Fibroblast of villous mesenchyme (primary cell): ENCODE results near the gene MBIP. TPM values are rescaled to one million over a fixed set of nuclear protein-coding genes. Genes with fewer than 3 reads are reported as not detected.

Experiments used
- DNase-seq: peaks from one replicate; pipeline ENCODE4 v3.0.0-alpha.2; 2010; ENCODE audit warnings: low read depth
- H3K4me3 ChIP-seq: 2 replicates; pipeline ENCODE4 v1.5.1; 2011; ENCODE audit warnings: low read depth, mild to moderate bottlenecking, low read length
- CTCF ChIP-seq: IDR thresholded peaks from 2 replicates; pipeline ENCODE4 v1.5.1; 2012; ENCODE audit warnings: low read depth, mild to moderate bottlenecking, low read length; ENCODE audit not compliant: insufficient read depth
- total RNA-seq: library from RNA; depleted of rRNA; stranded (reverse); fragments of >200 nt; gene quantifications from 2 replicates; pipeline ENCODE4 v1.2.3, GENCODE V29; 2012

The MBIP gene
- 13.9 and 18.1 TPM in 2 replicates for total RNA-seq

GRCh38 chr14:36320200-36320896 is at the start of gene MBIP:
Gene MBIP (minus strand): TSS chr14:36320637. CDS start chr14:36320588, 49 bp downstream.
- TF ChIP-seq CTCF, result no peak
- DNase-seq, result peak; percentile 98
- H3K4me3 ChIP-seq, result peak within 1 kb of the TSS; percentile 95

- H3K4me3 ChIP-seq, result no peak overlapping the region
- TF ChIP-seq CTCF, result no peak
- DNase-seq, result no peak
Measured at GRCh38 chr14:36367985-36368774, 47.7 kb upstream of the MBIP start.

- no peak for TF ChIP-seq CTCF
- no peak for DNase-seq
Measured at GRCh38 chr14:36365766-36366165, 45.3 kb upstream of the MBIP start.

GRCh38 chr14:36363704-36364103 is 43.3 kb upstream of the MBIP start:
- DNase-seq, result no peak
- TF ChIP-seq CTCF, result no peak
- H3K4me3 ChIP-seq, result no peak overlapping the region

More at GRCh38 chr14:36365766-36366165, 45.3 kb upstream of the MBIP start:
- H3K4me3 ChIP-seq, result no peak overlapping the region

GRCh38 chr14:36362648-36363047 is 42.2 kb upstream of the MBIP start:
- TF ChIP-seq CTCF, result no peak
- no peak for DNase-seq
- H3K4me3 ChIP-seq, result no peak overlapping the region

- DNase-seq, result no peak
- TF ChIP-seq CTCF, result no peak
- no peak overlapping the region for H3K4me3 ChIP-seq
Measured at GRCh38 chr14:36361210-36361853, 40.9 kb upstream of the MBIP start.
